ENCODE results near the gene PBX3. TPM values are rescaled to one million over a fixed set of nuclear protein-coding genes. Genes with fewer than 3 reads are reported as not detected.

PBX3 gene
- total RNA-seq, 1 donor from 2014 or later, result 11.0 TPM

DNA sequence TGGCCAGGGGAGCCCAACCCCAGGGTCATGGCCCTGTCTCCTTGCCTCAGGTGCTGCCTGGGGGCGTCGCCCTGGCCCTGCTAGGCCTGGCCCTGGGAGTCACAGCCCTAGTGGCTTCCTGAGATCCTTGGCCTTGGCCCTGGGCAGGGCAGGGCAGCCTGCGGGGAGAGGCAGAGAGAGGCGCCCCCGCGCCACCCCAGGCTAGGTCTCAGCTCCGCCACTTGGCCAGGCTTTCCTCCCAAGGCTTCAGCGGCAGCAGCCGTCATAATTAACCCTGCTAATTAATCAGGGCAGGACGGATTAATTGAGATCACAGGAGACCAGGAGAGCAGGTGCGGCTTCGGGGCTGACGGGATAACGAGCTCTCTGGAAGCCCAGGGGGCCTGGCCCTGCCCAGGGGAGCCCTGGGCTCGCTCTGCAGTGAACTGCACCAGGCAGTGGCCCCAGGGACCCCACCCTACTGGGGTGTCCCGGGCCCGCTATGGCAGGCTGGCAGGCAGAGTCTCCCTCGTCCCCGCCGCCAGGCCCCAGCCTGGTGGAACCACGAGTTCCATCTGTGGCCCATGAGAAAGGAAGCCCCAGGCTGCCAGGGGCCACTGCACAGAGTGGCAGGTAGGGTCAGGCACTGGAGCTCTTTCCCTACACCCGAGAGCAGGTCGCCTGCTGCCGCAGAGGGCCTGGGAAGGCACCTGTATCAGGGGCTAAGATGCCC is 269.6 kb downstream of the PBX3 start:
- H3K4me3 ChIP-seq (ENCODE audit: low read depth, low read length), result no peak overlapping the region
- DNase-seq (ENCODE audit: low read depth), result no peak
- TF ChIP-seq, protein P1, sequence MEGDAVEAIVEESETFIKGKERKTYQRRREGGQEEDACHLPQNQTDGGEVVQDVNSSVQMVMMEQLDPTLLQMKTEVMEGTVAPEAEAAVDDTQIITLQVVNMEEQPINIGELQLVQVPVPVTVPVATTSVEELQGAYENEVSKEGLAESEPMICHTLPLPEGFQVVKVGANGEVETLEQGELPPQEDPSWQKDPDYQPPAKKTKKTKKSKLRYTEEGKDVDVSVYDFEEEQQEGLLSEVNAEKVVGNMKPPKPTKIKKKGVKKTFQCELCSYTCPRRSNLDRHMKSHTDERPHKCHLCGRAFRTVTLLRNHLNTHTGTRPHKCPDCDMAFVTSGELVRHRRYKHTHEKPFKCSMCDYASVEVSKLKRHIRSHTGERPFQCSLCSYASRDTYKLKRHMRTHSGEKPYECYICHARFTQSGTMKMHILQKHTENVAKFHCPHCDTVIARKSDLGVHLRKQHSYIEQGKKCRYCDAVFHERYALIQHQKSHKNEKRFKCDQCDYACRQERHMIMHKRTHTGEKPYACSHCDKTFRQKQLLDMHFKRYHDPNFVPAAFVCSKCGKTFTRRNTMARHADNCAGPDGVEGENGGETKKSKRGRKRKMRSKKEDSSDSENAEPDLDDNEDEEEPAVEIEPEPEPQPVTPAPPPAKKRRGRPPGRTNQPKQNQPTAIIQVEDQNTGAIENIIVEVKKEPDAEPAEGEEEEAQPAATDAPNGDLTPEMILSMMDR (conservative IDR thresholded peaks at IDR 0.05; ENCODE audit: low read depth, low read length), result no peak

Other genes with a start within 250 kb of the PBX3 start
- 97.7 and 100 TPM in 2 replicates for gene MAPKAP1, start 40.2 kb upstream of the PBX3 start, total RNA-seq

All from epithelial cell of proximal tubule (primary cell).